Osteocyte (in vitro differentiated cells): ENCODE data around the gene LCK. TPM values are rescaled to one million over a fixed set of nuclear protein-coding genes. Genes with fewer than 3 reads are reported as not detected.
A peak's percentile ranks its signal among the peaks of the same experiment; 100 is the strongest.

Experiments
- DNase-seq: peaks from one replicate; pipeline ENCODE4 v3.0.0; 2021; ENCODE audit warnings: mixed read lengths; ENCODE audit not compliant: unreplicated experiment; ENCODE audit errors: extremely low spot score
- H3K27ac Mint-ChIP-seq: one replicate; pipeline ENCODE4 v1.8.0; 2021; ENCODE audit warnings: mild to moderate bottlenecking, mixed read lengths; ENCODE audit not compliant: unreplicated experiment
- H3K27me3 Mint-ChIP-seq: one replicate; pipeline ENCODE4 v1.8.0; 2021; ENCODE audit warnings: mixed read lengths; ENCODE audit not compliant: unreplicated experiment
- H3K36me3 Mint-ChIP-seq: one replicate; pipeline ENCODE4 v1.8.0; 2021; ENCODE audit warnings: mixed read lengths; ENCODE audit not compliant: unreplicated experiment
- H3K4me1 Mint-ChIP-seq: one replicate; pipeline ENCODE4 v1.8.0; 2021; ENCODE audit warnings: mixed read lengths; ENCODE audit not compliant: unreplicated experiment
- H3K4me3 Mint-ChIP-seq: one replicate; pipeline ENCODE4 v1.8.0; 2021; ENCODE audit warnings: mild to moderate bottlenecking, moderate library complexity, mixed read lengths; ENCODE audit not compliant: unreplicated experiment
- H3K9me3 Mint-ChIP-seq: one replicate; pipeline ENCODE4 v1.8.0; 2021; ENCODE audit warnings: mixed read lengths; ENCODE audit not compliant: unreplicated experiment
- CTCF ChIP-seq: fragments of 200-600 bp; sonication (generic); IDR thresholded peaks from 2 replicates; pipeline ENCODE4 v1.5.0; 2021; ENCODE audit warnings: antibody characterized with exemption, mild to moderate bottlenecking, moderate library complexity
- total RNA-seq: library from RNA; stranded (reverse); gene quantifications from 2 replicates; pipeline ENCODE4 v1.2.1, GENCODE V29; 2021

The LCK gene
- total RNA-seq, 1 donor from 2014 or later: not detected

- Mint-ChIP-seq H3K9me3 (no peaks in the 10 kb centered on the region), H3K27ac (peak overlapping the region; percentile 93)
These were observed 10.7 kb upstream of the LCK start for GRCh38 chr1:32240140-32240951.

GRCh38 chr1:32241001-32241763 is 9.9 kb upstream of the LCK start:
- peak; percentile 86 for DNase-seq

More at GRCh38 chr1:32240140-32240951, 10.7 kb upstream of the LCK start:
- peak; percentile 25 for TF ChIP-seq CTCF
- DNase-seq: peak; percentile 88
- Mint-ChIP-seq H3K36me3 (no peaks in the 10 kb centered on the region), H3K27me3 (no peaks in the 10 kb centered on the region), H3K4me1 (peaks cover 31% of the 10 kb centered on the region), H3K4me3 (peak overlapping the region; percentile 88)

GRCh38 chr1:32242341-32242851 is 8.7 kb upstream of the LCK start:
- no peak overlapping the region for H3K4me3 Mint-ChIP-seq
- peak overlapping the region; percentile 71 for H3K27ac Mint-ChIP-seq
- peaks cover 37% of the 10 kb centered on the region for H3K4me1 Mint-ChIP-seq
- H3K9me3 Mint-ChIP-seq: no peaks in the 10 kb centered on the region
- no peak for TF ChIP-seq CTCF
- DNase-seq: no peak
- H3K36me3 Mint-ChIP-seq: no peaks in the 10 kb centered on the region
- H3K27me3 Mint-ChIP-seq: no peaks in the 10 kb centered on the region

More at GRCh38 chr1:32241001-32241763, 9.9 kb upstream of the LCK start:
- H3K4me1 Mint-ChIP-seq: peaks cover 29% of the 10 kb centered on the region
- TF ChIP-seq CTCF: no peak
- peak overlapping the region; percentile 88 for H3K4me3 Mint-ChIP-seq
- H3K27me3 Mint-ChIP-seq: no peaks in the 10 kb centered on the region
- no peaks in the 10 kb centered on the region for H3K9me3 Mint-ChIP-seq
- H3K36me3 Mint-ChIP-seq: no peaks in the 10 kb centered on the region
- peak overlapping the region; percentile 93 for H3K27ac Mint-ChIP-seq

GRCh38 chr1:32246888-32247273 is 4.2 kb upstream of the LCK start, which contains the start of gene FAM167B:
Gene FAM167B (plus strand): TSS chr1:32247222. CDS start chr1:32247422, 200 bp downstream.
- no peaks in the 10 kb centered on the region for H3K27me3 Mint-ChIP-seq
- no peak within 1 kb of the TSS for H3K4me3 Mint-ChIP-seq
- H3K9me3 Mint-ChIP-seq: no peaks in the 10 kb centered on the region
- peaks cover 40% of the 10 kb centered on the region for H3K4me1 Mint-ChIP-seq
- H3K36me3 Mint-ChIP-seq: no peaks in the 10 kb centered on the region
- no peak for TF ChIP-seq CTCF
- DNase-seq: no peak
- peak within 1 kb of the TSS; percentile 68 for H3K27ac Mint-ChIP-seq

GRCh38 chr1:32247452-32247851 is 3.6 kb upstream of the LCK start:
- Mint-ChIP-seq H3K27ac (peak overlapping the region; percentile 68), H3K9me3 (no peaks in the 10 kb centered on the region), H3K4me3 (no peak overlapping the region), H3K36me3 (no peaks in the 10 kb centered on the region), H3K27me3 (no peaks in the 10 kb centered on the region), H3K4me1 (peaks cover 35% of the 10 kb centered on the region)
- TF ChIP-seq CTCF: no peak
- DNase-seq: no peak
